GM10248 (cell line): ENCODE results near the gene SLC38A3.

Experiments used
- CTCF ChIA-PET: fragments of 300-600 bp; sonication (Branson Sonifier 250); formaldehyde crosslinking; extraction: SDS; loops from one replicate; lab custom pipeline; 2021; ENCODE audit warnings: antibody characterized with exemption; lab: Yijun Ruan, JAX
- POLR2A ChIA-PET: fragments of 350-650 bp; sonication (Branson Sonifier 250); formaldehyde crosslinking; extraction: SDS; loops from one replicate; lab custom pipeline; 2020; ENCODE audit warnings: antibody characterized with exemption; lab: Yijun Ruan, JAX
- DNase-seq: peaks from one replicate; pipeline ENCODE4 v3.0.0; 2012; ENCODE audit errors: extremely low spot score
- TF ChIP-seq, protein P1 (sequence below): IDR thresholded peaks from 2 replicates; pipeline ENCODE4 v1.5.1; 2012; ENCODE audit warnings: mild to moderate bottlenecking, low read depth; ENCODE audit errors: extremely low read depth, missing control alignments, control extremely low read depth

SLC38A3 gene

DNA sequence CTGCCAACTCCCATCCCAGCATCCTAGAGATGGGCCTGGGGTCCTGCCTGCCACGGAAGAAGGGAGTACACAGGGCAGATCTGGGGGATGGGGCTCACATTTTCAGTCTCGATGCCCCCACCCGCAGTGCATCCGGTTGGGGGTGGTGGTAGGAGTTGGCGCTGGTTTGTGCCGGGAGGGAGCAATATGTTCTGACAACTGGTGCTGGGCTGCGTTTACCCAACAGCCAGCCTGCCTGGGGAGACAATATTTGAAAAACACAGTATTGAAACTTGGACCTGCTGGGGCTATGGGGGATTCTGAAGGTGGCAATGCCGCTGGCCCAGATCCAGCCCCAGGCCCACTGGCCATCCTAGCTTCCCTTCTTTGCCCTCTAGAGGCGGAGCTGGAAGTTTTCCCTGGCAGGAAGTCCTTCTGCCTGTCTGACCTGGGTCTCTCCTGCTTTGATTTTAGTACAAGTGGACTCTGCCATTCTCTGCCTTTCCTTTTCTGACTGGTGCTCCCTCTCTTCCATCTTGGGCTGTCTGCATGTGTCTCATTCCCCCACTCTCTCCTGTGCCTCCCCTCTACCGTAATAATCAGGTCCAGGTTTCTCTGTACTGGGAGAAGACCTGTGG lies 46.4 kb upstream of the SLC38A3 start:
- no peak for DNase-seq
- CTCF ChIA-PET, result interaction anchor here (1.3 to 1.6 kb wide), 2 partner anchors 20 to 67 kb away, joined by 3 to 4 read pairs; no protein-coding TSS in a partner anchor
- TF ChIP-seq, protein P1, sequence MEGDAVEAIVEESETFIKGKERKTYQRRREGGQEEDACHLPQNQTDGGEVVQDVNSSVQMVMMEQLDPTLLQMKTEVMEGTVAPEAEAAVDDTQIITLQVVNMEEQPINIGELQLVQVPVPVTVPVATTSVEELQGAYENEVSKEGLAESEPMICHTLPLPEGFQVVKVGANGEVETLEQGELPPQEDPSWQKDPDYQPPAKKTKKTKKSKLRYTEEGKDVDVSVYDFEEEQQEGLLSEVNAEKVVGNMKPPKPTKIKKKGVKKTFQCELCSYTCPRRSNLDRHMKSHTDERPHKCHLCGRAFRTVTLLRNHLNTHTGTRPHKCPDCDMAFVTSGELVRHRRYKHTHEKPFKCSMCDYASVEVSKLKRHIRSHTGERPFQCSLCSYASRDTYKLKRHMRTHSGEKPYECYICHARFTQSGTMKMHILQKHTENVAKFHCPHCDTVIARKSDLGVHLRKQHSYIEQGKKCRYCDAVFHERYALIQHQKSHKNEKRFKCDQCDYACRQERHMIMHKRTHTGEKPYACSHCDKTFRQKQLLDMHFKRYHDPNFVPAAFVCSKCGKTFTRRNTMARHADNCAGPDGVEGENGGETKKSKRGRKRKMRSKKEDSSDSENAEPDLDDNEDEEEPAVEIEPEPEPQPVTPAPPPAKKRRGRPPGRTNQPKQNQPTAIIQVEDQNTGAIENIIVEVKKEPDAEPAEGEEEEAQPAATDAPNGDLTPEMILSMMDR, result no peak
- POLR2A ChIA-PET, result no interaction called here

DNA sequence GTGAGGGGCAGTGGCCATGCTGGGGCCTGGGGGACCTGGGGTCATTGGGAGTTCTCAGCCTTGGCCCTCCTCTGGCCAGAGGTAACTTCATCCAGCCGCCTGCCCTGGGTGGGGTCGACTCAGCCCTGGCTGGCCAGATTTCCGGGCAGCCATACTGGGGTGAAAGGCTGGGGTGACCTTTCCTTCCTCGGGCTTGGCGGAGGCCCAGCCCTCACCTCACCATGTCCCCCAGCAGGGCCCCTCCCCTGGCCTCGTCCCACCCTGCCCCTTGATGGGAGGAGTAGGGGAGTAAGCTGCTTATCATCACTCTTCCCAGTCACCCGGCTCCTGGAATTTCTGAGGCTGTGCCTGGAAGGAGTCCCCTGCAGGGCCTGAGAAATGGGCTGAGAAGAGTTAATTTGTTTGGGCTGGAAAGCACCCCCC lies 44.5 kb upstream of the SLC38A3 start:
- no peak for DNase-seq
- POLR2A ChIA-PET, result no interaction called here
- TF ChIP-seq, protein P1, result no peak
- CTCF ChIA-PET, result no interaction called here

DNA sequence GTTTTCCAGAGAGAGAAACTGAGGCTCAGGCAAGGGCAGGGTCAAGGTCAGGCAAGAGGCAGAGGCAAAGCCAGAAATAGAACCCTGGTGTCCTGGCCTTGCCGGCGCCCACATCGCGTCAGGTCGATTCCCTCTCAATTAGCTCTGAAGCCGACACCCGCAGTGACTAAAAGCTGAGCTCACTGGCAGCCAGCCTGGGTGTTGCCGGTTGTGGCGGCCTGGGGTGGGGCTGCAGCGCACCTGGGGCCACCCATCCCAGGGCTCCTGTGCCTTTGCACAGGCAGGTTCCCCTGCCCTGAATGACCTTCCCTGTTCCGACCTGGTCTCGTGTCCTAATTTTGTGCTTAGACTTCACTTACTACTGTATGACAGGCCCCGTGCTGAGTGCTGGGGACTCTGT lies 43.8 kb upstream of the SLC38A3 start:
- ChIA-PET CTCF (no interaction called here), POLR2A (no interaction called here)
- no peak for DNase-seq
- TF ChIP-seq, protein P1, result no peak

DNA sequence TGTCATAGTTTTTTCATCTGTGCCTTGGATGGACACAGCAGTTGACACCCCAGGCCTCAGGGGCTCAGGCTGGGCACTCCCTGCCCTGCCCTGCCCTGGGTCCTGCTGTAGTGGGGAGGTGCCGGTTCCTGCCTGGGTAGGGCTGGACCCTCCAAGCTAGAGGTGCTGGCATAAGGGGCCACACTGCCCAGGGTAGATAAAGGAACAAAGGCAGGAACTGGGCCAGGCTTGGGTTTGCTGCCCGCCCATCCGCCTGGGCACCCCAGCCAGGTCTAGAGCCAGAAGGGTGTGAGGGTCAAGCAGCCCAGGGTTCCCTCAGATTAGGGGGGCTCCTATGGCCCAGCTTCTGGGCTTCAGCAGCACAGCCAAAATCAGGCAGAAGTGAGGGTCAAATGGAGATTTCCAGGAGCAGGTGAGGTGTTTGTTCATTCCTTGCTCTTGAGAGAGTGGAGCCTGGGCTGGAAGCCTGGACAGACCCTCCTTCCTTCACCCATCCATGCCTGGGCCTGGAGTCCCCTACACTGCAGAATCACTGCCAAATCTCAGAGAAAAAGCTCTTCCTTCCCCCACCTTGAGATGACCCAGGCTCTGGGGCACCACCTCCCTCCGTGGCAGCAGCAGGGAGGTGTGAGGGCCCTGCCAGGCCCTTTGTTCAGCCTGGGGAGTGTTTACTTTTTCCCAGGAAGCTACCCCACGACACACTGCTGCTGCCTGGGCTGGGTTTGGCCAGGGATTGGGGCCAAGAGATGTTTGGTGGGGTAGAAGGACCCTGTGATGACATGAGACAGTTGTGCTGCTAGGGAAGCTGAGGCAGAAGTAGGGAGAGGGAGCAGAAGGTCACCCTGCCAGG lies 42.8 kb upstream of the SLC38A3 start:
- TF ChIP-seq, protein P1, result no peak
- no peak for DNase-seq
- ChIA-PET CTCF (interaction anchor here (1.4 kb wide), 1 partner anchor 331 kb away, joined by 3 read pairs; no protein-coding TSS in a partner anchor), POLR2A (no interaction called here)

DNA sequence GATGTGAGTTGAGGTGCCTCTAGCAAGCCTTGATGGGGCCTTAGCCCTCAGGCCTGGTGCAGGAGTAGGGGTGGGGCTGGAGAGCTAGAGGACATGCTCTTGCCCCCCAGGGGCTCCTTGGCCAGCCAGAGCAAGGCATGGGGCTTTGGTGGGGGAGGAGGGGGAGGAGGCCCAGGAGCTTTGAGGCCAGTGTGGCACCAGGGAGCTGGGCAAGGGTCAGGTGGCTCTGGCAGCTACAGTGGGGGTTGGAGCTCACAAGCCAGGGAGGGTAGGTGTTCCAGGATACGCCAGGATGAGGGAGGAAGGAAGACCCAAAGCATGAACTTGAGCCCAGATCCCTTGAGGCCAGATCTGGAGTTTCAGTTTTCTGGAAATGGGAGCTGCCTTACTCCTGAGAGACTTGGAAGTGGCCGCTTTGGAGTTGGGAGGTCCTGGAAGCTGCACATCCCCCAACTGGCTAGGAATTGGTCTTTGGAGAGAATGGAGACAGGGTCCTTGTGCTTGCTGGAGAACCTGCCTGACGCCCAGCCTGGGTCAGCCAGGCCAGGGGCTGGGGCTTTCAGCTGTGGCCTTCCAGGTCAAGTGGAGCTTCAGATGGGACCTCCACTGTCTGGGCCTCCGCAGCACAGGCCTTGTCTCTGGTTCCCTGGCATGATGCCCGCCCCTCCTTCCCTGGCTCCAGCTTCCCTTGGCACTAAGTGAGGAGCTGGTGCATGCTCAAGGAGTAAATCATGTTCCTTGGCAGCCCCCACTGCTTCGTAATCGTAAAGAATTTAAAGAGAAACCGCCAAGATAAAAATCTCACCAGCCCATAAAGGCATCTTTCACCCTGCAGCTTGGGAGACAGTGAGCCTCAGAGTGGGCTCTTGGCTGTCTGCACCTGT lies 41.3 kb upstream of the SLC38A3 start:
- ChIA-PET POLR2A (no interaction called here), CTCF (interaction anchor here (0.7 to 1.7 kb wide), 3 partner anchors 28 to 332 kb away, joined by 3 to 4 read pairs (median 3); no protein-coding TSS in a partner anchor)
- TF ChIP-seq, protein P1, result no peak
- no peak for DNase-seq

DNA sequence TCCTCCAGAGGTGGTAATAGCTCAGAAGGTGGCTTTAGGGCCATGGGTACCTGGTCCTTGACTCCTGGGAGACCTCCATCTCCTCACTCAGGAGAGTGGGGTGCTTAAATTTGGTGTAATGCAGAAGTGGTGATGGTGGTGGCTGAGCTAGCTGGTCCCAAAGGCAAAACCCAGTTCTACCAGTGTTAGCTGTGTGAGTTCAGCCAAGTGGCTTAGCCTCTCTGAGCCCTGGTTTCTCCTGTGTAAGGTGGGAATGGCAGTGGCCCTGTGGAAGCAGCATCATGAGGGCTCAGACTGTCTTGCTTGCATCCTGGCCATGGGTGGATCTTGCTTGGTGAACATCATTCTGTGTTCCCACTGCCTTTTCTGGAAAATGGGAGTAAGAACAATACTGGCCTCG lies 40.6 kb upstream of the SLC38A3 start:
- TF ChIP-seq, protein P1, result no peak
- ChIA-PET POLR2A (no interaction called here), CTCF (interaction anchor here (1.7 kb wide), 1 partner anchor 61 kb away, joined by 4 read pairs; no protein-coding TSS in a partner anchor)
- no peak for DNase-seq
